ENCODE results near the gene SHPK. TPM values are rescaled to one million over a fixed set of nuclear protein-coding genes. Genes with fewer than 3 reads are reported as not detected.

SHPK gene
- total RNA-seq, 1 donor: 8.3 TPM

GRCh38 chr17:3590768-3591167 lies 45.3 kb downstream of the SHPK start:
- no peaks in the 10 kb centered on the region for H3K36me3 ChIP-seq (ENCODE audit: insufficient read depth, low read length)
- H2AFZ ChIP-seq (ENCODE audit: low read length): no peak overlapping the region
- DNase-seq (ENCODE audit: insufficient read length, low spot score, missing footprints): no peak
- no peaks in the 10 kb centered on the region for H4K20me1 ChIP-seq (ENCODE audit: insufficient read depth, low read length)
- H3K27ac ChIP-seq (ENCODE audit: low read depth, low read length): no peak overlapping the region
- no peak overlapping the region for H3K4me2 ChIP-seq (ENCODE audit: insufficient read depth, low read length)
- no peak for TF ChIP-seq CTCF (IDR thresholded peaks at IDR 0.05; ENCODE audit: extremely low read depth, low read depth, low read length)
- no peak overlapping the region for H3K4me3 ChIP-seq (ENCODE audit: insufficient read depth, low read length)
- H3K79me2 ChIP-seq (ENCODE audit: insufficient read depth, low read length): no peaks in the 10 kb centered on the region
- no peaks in the 10 kb centered on the region for H3K9me3 ChIP-seq (ENCODE audit: low read depth, low read length)
- no peaks in the 10 kb centered on the region for H3K4me1 ChIP-seq (ENCODE audit: insufficient read depth, low read length)
- H3K27me3 ChIP-seq (ENCODE audit: insufficient read depth, low read length): no peaks in the 10 kb centered on the region

- peak; percentile 30 for DNase-seq (ENCODE audit: insufficient read length, low spot score, missing footprints)
- Histone ChIP-seq H3K36me3 (ENCODE audit: insufficient read depth, low read length) (no peaks in the 10 kb centered on the region), H3K4me3 (ENCODE audit: insufficient read depth, low read length) (no peak overlapping the region), H2AFZ (ENCODE audit: low read length) (no peak overlapping the region), H3K4me2 (ENCODE audit: insufficient read depth, low read length) (no peak overlapping the region), H4K20me1 (ENCODE audit: insufficient read depth, low read length) (no peaks in the 10 kb centered on the region), H3K27me3 (ENCODE audit: insufficient read depth, low read length) (no peaks in the 10 kb centered on the region), H3K27ac (ENCODE audit: low read depth, low read length) (no peak overlapping the region), H3K79me2 (ENCODE audit: insufficient read depth, low read length) (no peaks in the 10 kb centered on the region), H3K9me3 (ENCODE audit: low read depth, low read length) (no peaks in the 10 kb centered on the region), H3K4me1 (ENCODE audit: insufficient read depth, low read length) (no peaks in the 10 kb centered on the region)
- TF ChIP-seq CTCF (IDR thresholded peaks at IDR 0.05; ENCODE audit: extremely low read depth, low read depth, low read length): no peak
Observed at GRCh38 chr17:3590231-3590630, 45.8 kb downstream of the SHPK start.

GRCh38 chr17:3589784-3590183 lies 46.3 kb downstream of the SHPK start:
- Histone ChIP-seq H3K36me3 (ENCODE audit: insufficient read depth, low read length) (peaks cover 2% of the 10 kb centered on the region), H3K4me1 (ENCODE audit: insufficient read depth, low read length) (no peaks in the 10 kb centered on the region), H4K20me1 (ENCODE audit: insufficient read depth, low read length) (no peaks in the 10 kb centered on the region), H3K27me3 (ENCODE audit: insufficient read depth, low read length) (no peaks in the 10 kb centered on the region), H3K9me3 (ENCODE audit: low read depth, low read length) (no peaks in the 10 kb centered on the region), H3K79me2 (ENCODE audit: insufficient read depth, low read length) (no peaks in the 10 kb centered on the region), H3K4me3 (ENCODE audit: insufficient read depth, low read length) (no peak overlapping the region), H3K4me2 (ENCODE audit: insufficient read depth, low read length) (no peak overlapping the region), H3K27ac (ENCODE audit: low read depth, low read length) (no peak overlapping the region), H2AFZ (ENCODE audit: low read length) (no peak overlapping the region)
- DNase-seq (ENCODE audit: insufficient read length, low spot score, missing footprints): peak; percentile 44
- TF ChIP-seq CTCF (IDR thresholded peaks at IDR 0.05; ENCODE audit: extremely low read depth, low read depth, low read length): no peak

GRCh38 chr17:3585826-3586225 lies 50.2 kb downstream of the SHPK start:
- no peaks in the 10 kb centered on the region for H3K4me1 ChIP-seq (ENCODE audit: insufficient read depth, low read length)
- no peak for TF ChIP-seq CTCF (IDR thresholded peaks at IDR 0.05; ENCODE audit: extremely low read depth, low read depth, low read length)
- H3K79me2 ChIP-seq (ENCODE audit: insufficient read depth, low read length): no peaks in the 10 kb centered on the region
- H2AFZ ChIP-seq (ENCODE audit: low read length): no peak overlapping the region
- peak; percentile 32 for DNase-seq (ENCODE audit: insufficient read length, low spot score, missing footprints)
- H3K4me2 ChIP-seq (ENCODE audit: insufficient read depth, low read length): no peak overlapping the region
- H3K9me3 ChIP-seq (ENCODE audit: low read depth, low read length): no peaks in the 10 kb centered on the region
- H3K36me3 ChIP-seq (ENCODE audit: insufficient read depth, low read length): peaks cover 3% of the 10 kb centered on the region
- no peaks in the 10 kb centered on the region for H3K27me3 ChIP-seq (ENCODE audit: insufficient read depth, low read length)
- H3K4me3 ChIP-seq (ENCODE audit: insufficient read depth, low read length): no peak overlapping the region
- H4K20me1 ChIP-seq (ENCODE audit: insufficient read depth, low read length): no peaks in the 10 kb centered on the region
- H3K27ac ChIP-seq (ENCODE audit: low read depth, low read length): no peak overlapping the region
